Measurements from ENCODE around the gene MEP1B.

GRCh38 chr18:32208577-32208976 lies 18.7 kb downstream of the MEP1B start:
- TF ChIP-seq REST (tag by site-specific recombination; IDR thresholded peaks at IDR 0.05) (no peak), ZNF274 (IDR thresholded peaks at IDR 0.05; ENCODE audit: low read length) (no peak), ZNF274 (tag by site-specific recombination; IDR thresholded peaks at IDR 0.05; ENCODE audit: borderline replicate concordance) (no peak), ZNF138 (tag by site-specific recombination; IDR thresholded peaks at IDR 0.05; ENCODE audit: borderline replicate concordance) (no peak), YY1 (tag by site-specific recombination; IDR thresholded peaks at IDR 0.05) (no peak), SCRT1 (tag by site-specific recombination; IDR thresholded peaks at IDR 0.05; ENCODE audit: borderline replicate concordance) (no peak), SETDB1 (IDR thresholded peaks at IDR 0.05; ENCODE audit: insufficient read length, low read length) (no peak), CTCF (tag by site-specific recombination; IDR thresholded peaks at IDR 0.05) (no peak), ZNF391 (tag by site-specific recombination; IDR thresholded peaks at IDR 0.05; ENCODE audit: borderline replicate concordance, low read depth) (no peak), ZNF148 (tag by site-specific recombination; IDR thresholded peaks at IDR 0.05; ENCODE audit: borderline replicate concordance) (no peak), ZNF24 (tag by site-specific recombination; IDR thresholded peaks at IDR 0.05) (no peak), ZNF146 (tag by site-specific recombination; IDR thresholded peaks at IDR 0.05) (no peak), ZNF777 (tag by site-specific recombination; IDR thresholded peaks at IDR 0.05; ENCODE audit: borderline replicate concordance) (no peak)

All from HEK293 (cell line).